Psoas muscle (tissue), 8 donors: ENCODE measurements around the gene SETDB2. TPM values are rescaled to one million over a fixed set of nuclear protein-coding genes. Genes with fewer than 3 reads are reported as not detected.

Source experiments
- ATAC-seq, 4 donors: fragments of 200-7000 bp; cut with Tn5 transposase; one replicate each; pipeline ENCODE4 v1.9.1; 2020; ENCODE audit warnings: moderate library complexity in 3 of 4, mild to moderate bottlenecking in 2 of 4
- DNase-seq, 2 donors: peaks; one replicate each; pipeline ENCODE4 v3.0.0-alpha.2; 2020
- H3K27ac ChIP-seq: fragments of 200-600 bp; one replicate; pipeline ENCODE4 v1.8.0; 2022
- H3K27me3 ChIP-seq, 3 donors: fragments of 200-600 bp in 1 of 3; one replicate each; pipeline versions ENCODE4 v1.6.1 to v1.8.0; 2013 to 2022; ENCODE audit warnings: low read length in 2 of 3, mild to moderate bottlenecking in 2 of 3, moderate library complexity in 1 of 3; ENCODE audit not compliant: insufficient read depth in 3 of 3
- H3K36me3 ChIP-seq, 2 donors: fragments of 200-600 bp in 1 of 2; one replicate each; pipeline versions ENCODE4 v1.6.1 to v1.8.0; 2013 to 2022; ENCODE audit warnings: low read depth in 1 of 2, mild to moderate bottlenecking in 1 of 2, moderate library complexity in 1 of 2; ENCODE audit not compliant: insufficient read depth in 1 of 2
- H3K4me1 ChIP-seq: fragments of 200-600 bp; one replicate; pipeline ENCODE4 v1.8.0; 2022
- H3K4me3 ChIP-seq: fragments of 200-600 bp; one replicate; pipeline ENCODE4 v1.8.0; 2022; ENCODE audit warnings: mild to moderate bottlenecking
- H3K9me3 ChIP-seq: fragments of 200-600 bp; one replicate; pipeline ENCODE4 v1.8.0; 2022
- CTCF ChIP-seq: fragments of 200-600 bp; IDR thresholded peaks from one replicate; pipeline ENCODE4 v1.8.0; 2022; ENCODE audit warnings: antibody characterized with exemption
- WGBS, 3 donors: extraction: QIAGEN DNeasy Blood & Tissue Kit; methylation state at CpG; one replicate each; pipeline versions ENCODE4 v1.1.6 to v1.1.7; 2013; 5-methylcytosine and 5-hydroxymethylcytosine counted together
- intact Hi-C, 2 donors: fragments of 100-400 bp; cut with DNase I; formaldehyde crosslinking; loops; one replicate each; pipeline versions ENCODE4 v1.11.0 to v1.14.2; 2022
- polyA plus RNA-seq, 3 donors: library from polyadenylated mRNA; stranded (reverse); fragments of 200-250 nt; gene quantifications; one replicate each; pipeline ENCODE4 v1.2.3, GENCODE V29; 2013
- total RNA-seq, 4 donors: library from RNA; stranded (reverse); fragmentation: NEBNext Ultra II Directional in 2 of 4; extraction: Animal tissue kit (Norgen Biotek cat#: 25700) in 2 of 4; gene quantifications; one replicate each; pipeline versions ENCODE4 v1.2.1 to v1.2.4, GENCODE V29; 2021 to 2023
- donor health status: healthy with polysubstance abuse.
- donor health status: DM: no; HTN: no; CAD: no; lungs with moderate emphysema.
- donor health status: Bipolar disorder and iron deficiency.
- donor health status: healthy.
- donor health status: DM: yes; HTN: yes; CAD: no.
- donor health status: DM: no; HTN: no; CAD: no.
- donor health status: DM: no; HTN: no; CAD: no.
- donor health status: DM: yes; HTN: yes; CAD: no.

Gene SETDB2
- total and polyA plus RNA-seq, 7 donors: 1.7 to 7.9 (median 3.7) TPM

- Histone ChIP-seq H3K9me3 (peaks cover 13% of the 10 kb centered on the region), H3K36me3 (no peaks in the 10 kb centered on the region), H3K4me3 (no peak overlapping the region), H3K4me1 (no peaks in the 10 kb centered on the region), H3K27me3 (no peaks in the 10 kb centered on the region), H3K27ac (no peak overlapping the region)
- ATAC-seq: no peak
- TF ChIP-seq CTCF: no peak
- no peak for DNase-seq
- 81 to 97% (median 95%) methylated on average over 4 of the region's 4 CpGs for WGBS, 3 donors
- intact Hi-C loops: no loop called here
Measured at GRCh38 chr13:49407936-49408335, 36.1 kb upstream of the SETDB2 start.

GRCh38 chr13:49409008-49409407 is 35.1 kb upstream of the SETDB2 start:
- ATAC-seq: no peak
- no peak for TF ChIP-seq CTCF
- 61 to 73% (median 61%) methylated on average over 3 of the region's 3 CpGs for WGBS, 3 donors
- no peak for DNase-seq
- no peaks in the 10 kb centered on the region for H3K36me3 ChIP-seq
- H3K27me3 ChIP-seq: no peaks in the 10 kb centered on the region
- intact Hi-C loops: no loop called here
- no peak overlapping the region for H3K27ac ChIP-seq
- no peak overlapping the region for H3K4me3 ChIP-seq
- H3K4me1 ChIP-seq: no peaks in the 10 kb centered on the region
- H3K9me3 ChIP-seq: peaks cover 13% of the 10 kb centered on the region

- WGBS, 3 donors: 57 to 81% (median 77%) methylated on average over 4 of the region's 4 CpGs
- no peak overlapping the region for H3K4me3 ChIP-seq
- DNase-seq (no peak), ATAC-seq (no peak)
- no peak for TF ChIP-seq CTCF
- H3K27me3 ChIP-seq: no peaks in the 10 kb centered on the region
- intact Hi-C loops: no loop called here
- peaks cover 5% of the 10 kb centered on the region for H3K9me3 ChIP-seq
- H3K36me3 ChIP-seq: no peaks in the 10 kb centered on the region
- no peaks in the 10 kb centered on the region for H3K4me1 ChIP-seq
- no peak overlapping the region for H3K27ac ChIP-seq
Measured at GRCh38 chr13:49410006-49410405, 34.1 kb upstream of the SETDB2 start.

GRCh38 chr13:49410477-49410876 is 33.6 kb upstream of the SETDB2 start:
- H3K27ac ChIP-seq: no peak overlapping the region
- no peaks in the 10 kb centered on the region for H3K9me3 ChIP-seq
- no peak overlapping the region for H3K4me3 ChIP-seq
- no peak for DNase-seq
- no peaks in the 10 kb centered on the region for H3K36me3 ChIP-seq
- no peaks in the 10 kb centered on the region for H3K27me3 ChIP-seq
- intact Hi-C loops: no loop called here
- H3K4me1 ChIP-seq: no peaks in the 10 kb centered on the region
- ATAC-seq: no peak
- TF ChIP-seq CTCF: no peak

GRCh38 chr13:49411353-49411752 is 32.7 kb upstream of the SETDB2 start:
- DNase-seq (no peak), ATAC-seq (no peak)
- H3K4me3 ChIP-seq: no peak overlapping the region
- no peaks in the 10 kb centered on the region for H3K27me3 ChIP-seq
- H3K36me3 ChIP-seq: no peaks in the 10 kb centered on the region
- intact Hi-C loops: no loop called here
- WGBS, 3 donors: 95 to 97% (median 96%) methylated on average over 5 of the region's 5 CpGs
- H3K9me3 ChIP-seq: no peaks in the 10 kb centered on the region
- H3K4me1 ChIP-seq: no peaks in the 10 kb centered on the region
- H3K27ac ChIP-seq: no peak overlapping the region
- no peak for TF ChIP-seq CTCF
